H1 (cell line): Measurements from ENCODE around the gene ERO1A. TPM values are rescaled to one million over a fixed set of nuclear protein-coding genes. Genes with fewer than 3 reads are reported as not detected.

Source experiments
- CTCF ChIA-PET: fragments of 300-600 bp; sonication (Branson Sonifier 250); formaldehyde crosslinking; loops from one replicate; lab custom pipeline; 2021; ENCODE audit not compliant: partially characterized antibody; lab: Charles Lee
- POLR2A ChIA-PET: fragments of 300-600 bp; sonication (Branson Sonifier 250); formaldehyde crosslinking; loops from one replicate; lab custom pipeline; 2021; ENCODE audit warnings: inconsistent platforms; ENCODE audit not compliant: partially characterized antibody; lab: Charles Lee
- DNase-seq, 2 experiments: peaks; one replicate each; pipeline versions ENCODE4 v3.0.0 to v3.0.0-alpha.2; 2010 to 2022; ENCODE audit warnings: low spot score in 2 of 2, low read depth in 1 of 2, mixed read lengths in 1 of 2
- FAIRE-seq: peaks from 2 replicates; lab custom pipeline; 2011; peaks lifted over from hg19 to GRCh38; lab: Jason Lieb, UNC
- H2AFZ ChIP-seq: 2 replicates; pipeline ENCODE4 v1.8.1; 2012; ENCODE audit warnings: low read length, inconsistent platforms
- H2AK5ac ChIP-seq: 2 replicates; pipeline ENCODE4 v1.6.1; 2013; ENCODE audit warnings: low read depth, low read length
- H2BK120ac ChIP-seq: replicated peaks from 2 replicates; pipeline ENCODE3; 2013; ENCODE audit warnings: low read depth, low read length, inconsistent platforms
- H2BK12ac ChIP-seq: 2 replicates; pipeline ENCODE4 v1.6.1; 2013; ENCODE audit warnings: low read depth, low read length
- H2BK15ac ChIP-seq: 2 replicates; pipeline ENCODE4 v1.6.1; 2013; ENCODE audit warnings: low read length
- H2BK20ac ChIP-seq: 2 replicates; pipeline ENCODE4 v1.6.1; 2013; ENCODE audit warnings: low read length
- H2BK5ac ChIP-seq: 2 replicates; pipeline ENCODE4 v1.6.1; 2013; ENCODE audit warnings: low read depth, low read length
- H3K14ac ChIP-seq: 2 replicates; pipeline ENCODE4 v1.6.1; 2013; ENCODE audit warnings: inconsistent platforms; ENCODE audit not compliant: insufficient read length
- H3K18ac ChIP-seq: 2 replicates; pipeline ENCODE4 v1.6.1; 2013; ENCODE audit warnings: low read length; ENCODE audit errors: extremely low read depth
- H3K23ac ChIP-seq: 2 replicates; pipeline ENCODE4 v1.6.1; 2013; ENCODE audit warnings: inconsistent platforms; ENCODE audit not compliant: insufficient read length
- H3K23me2 ChIP-seq: 2 replicates; pipeline ENCODE4 v1.6.1; 2013; ENCODE audit warnings: low read depth, low read length
- H3K27ac ChIP-seq: 2 replicates; pipeline ENCODE4 v1.6.1; 2011; ENCODE audit warnings: low read depth, low read length, inconsistent platforms
- H3K27me3 ChIP-seq, 4 experiments: replicated peaks in 1 of 4; 1 replicate in 1 of 4; 2 replicates in 3 of 4; pipeline versions ENCODE4 v1.6.1 to v1.8.1; 2011 to 2013; ENCODE audit warnings: low read length in 3 of 4, mild to moderate bottlenecking in 3 of 4, inconsistent platforms in 2 of 4, mixed read lengths in 2 of 4, moderate library complexity in 1 of 4; ENCODE audit not compliant: control insufficient read depth in 3 of 4, insufficient read depth in 3 of 4; ENCODE audit errors: extremely low read depth in 1 of 4
- H3K36me3 ChIP-seq, 4 experiments: 2 replicates each; pipeline versions ENCODE4 v1.6.1 to v1.8.1; 2011 to 2013; ENCODE audit warnings: mild to moderate bottlenecking in 4 of 4, low read length in 3 of 4, moderate library complexity in 2 of 4, control low read depth in 1 of 4, inconsistent platforms in 1 of 4; ENCODE audit not compliant: insufficient read depth in 4 of 4, control insufficient read depth in 2 of 4
- H3K4ac ChIP-seq: replicated peaks from 2 replicates; pipeline ENCODE3; 2013; ENCODE audit warnings: low read length, low read depth, mixed read lengths, inconsistent platforms; ENCODE audit not compliant: insufficient read length
- H3K4me1 ChIP-seq, 4 experiments: replicated peaks in 1 of 4; 1 replicate in 1 of 4; 2 replicates in 3 of 4; pipeline versions ENCODE4 v1.6.1 to v1.8.1; 2011 to 2013; ENCODE audit warnings: low read length in 3 of 4, inconsistent platforms in 2 of 4, mixed read lengths in 1 of 4; ENCODE audit not compliant: insufficient read depth in 4 of 4, control insufficient read depth in 3 of 4
- H3K4me2 ChIP-seq, 2 experiments: 2 replicates each; pipeline versions ENCODE4 v1.6.1 to v1.8.1; 2011 to 2013; ENCODE audit warnings: low read depth in 2 of 2, low read length in 2 of 2, control low read depth in 1 of 2, inconsistent platforms in 1 of 2, mild to moderate bottlenecking in 1 of 2; ENCODE audit not compliant: insufficient read depth in 1 of 2
- H3K4me3 ChIP-seq, 4 experiments: fragments of 200-600, 300-600 bp in 1 of 4; sonication (generic), shearing (Covaris generic), sonication (Bioruptor Twin) in 1 of 4; 2 replicates each; pipeline versions ENCODE4 v1.5.1 to v1.8.1; 2011 to 2016; ENCODE audit warnings: low read length in 4 of 4, low read depth in 3 of 4, control low read depth in 2 of 4, inconsistent platforms in 2 of 4, mild to moderate bottlenecking in 2 of 4, mixed read lengths in 1 of 4, moderate library complexity in 1 of 4; ENCODE audit not compliant: insufficient read depth in 2 of 4; ENCODE audit errors: extremely low read depth in 1 of 4
- H3K56ac ChIP-seq: replicated peaks from 2 replicates; pipeline ENCODE3; 2013; ENCODE audit warnings: low read depth, mild to moderate bottlenecking, mixed read lengths, low read length, inconsistent platforms; ENCODE audit not compliant: insufficient read length
- H3K79me1 ChIP-seq: 2 replicates; pipeline ENCODE4 v1.6.1; 2013; ENCODE audit warnings: low read depth, low read length, control low read depth
- H3K79me2 ChIP-seq, 2 experiments: 2 replicates each; pipeline versions ENCODE4 v1.6.1 to v1.8.1; 2012 to 2013; ENCODE audit warnings: low read length in 2 of 2, mild to moderate bottlenecking in 2 of 2, inconsistent platforms in 1 of 2; ENCODE audit not compliant: insufficient read depth in 2 of 2, control insufficient read depth in 1 of 2
- H3K9ac ChIP-seq, 4 experiments: replicated peaks in 1 of 4; 1 replicate in 1 of 4; 2 replicates in 3 of 4; pipeline versions ENCODE4 v1.6.1 to v1.8.1; 2011 to 2013; ENCODE audit warnings: low read depth in 3 of 4, low read length in 3 of 4, control low read depth in 2 of 4, mild to moderate bottlenecking in 2 of 4, moderate library complexity in 2 of 4, inconsistent platforms in 1 of 4; ENCODE audit errors: extremely low read depth in 1 of 4
- H3K9me3 ChIP-seq, 2 experiments: 2 replicates each; pipeline versions ENCODE4 v1.6.1 to v1.8.1; 2012 to 2013; ENCODE audit warnings: mild to moderate bottlenecking in 2 of 2, moderate library complexity in 2 of 2, control low read depth in 1 of 2, inconsistent platforms in 1 of 2, low read depth in 1 of 2, low read length in 1 of 2, mixed read lengths in 1 of 2; ENCODE audit not compliant: insufficient read depth in 2 of 2
- H4K20me1 ChIP-seq, 2 experiments: replicated peaks in 1 of 2; 2 replicates each; pipeline versions ENCODE3 to v1.8.1; 2011 to 2013; ENCODE audit warnings: inconsistent platforms in 2 of 2, low read length in 2 of 2, mild to moderate bottlenecking in 1 of 2; ENCODE audit not compliant: insufficient read depth in 2 of 2, control insufficient read depth in 1 of 2
- H4K5ac ChIP-seq: 2 replicates; pipeline ENCODE4 v1.6.1; 2013; ENCODE audit warnings: low read length, low read depth, mixed read lengths, inconsistent platforms; ENCODE audit not compliant: insufficient read length
- H4K8ac ChIP-seq: 2 replicates; pipeline ENCODE4 v1.8.0; 2013; ENCODE audit warnings: mild to moderate bottlenecking, moderate library complexity, low read length, inconsistent platforms; ENCODE audit not compliant: insufficient read depth; ENCODE audit errors: extremely low read depth
- H4K91ac ChIP-seq: replicated peaks from 2 replicates; pipeline ENCODE3; 2013; ENCODE audit warnings: low read length, mixed read lengths, inconsistent platforms; ENCODE audit not compliant: insufficient read length
- BCL11A ChIP-seq, 2 experiments: IDR thresholded peaks; one replicate each; pipeline ENCODE4 v1.6.1; 2011; ENCODE audit warnings: low read depth in 2 of 2, low read length in 2 of 2, mild to moderate bottlenecking in 2 of 2
- CBX5 ChIP-seq: fragments of 300-800, 300-1000 bp; sonication (generic); IDR thresholded peaks from 2 replicates; pipeline ENCODE4 v1.7.1; 2016; ENCODE audit warnings: antibody characterized with exemption, low read length, low read depth
- CEBPB ChIP-seq: IDR thresholded peaks from 2 replicates; pipeline ENCODE4 v1.6.1; 2012; ENCODE audit warnings: low read depth, low read length
- CREB1 ChIP-seq: IDR thresholded peaks from 2 replicates; pipeline ENCODE4 v1.6.1; 2012; ENCODE audit warnings: inconsistent platforms
- CTBP2 ChIP-seq: IDR thresholded peaks from 2 replicates; pipeline ENCODE4 v1.7.0; 2011; ENCODE audit warnings: borderline replicate concordance, mild to moderate bottlenecking, moderate library complexity, mixed read lengths, low read length; ENCODE audit not compliant: insufficient read depth, insufficient read length
- EZH2 ChIP-seq: fragments of 200-600 bp; sonication (generic); IDR thresholded peaks from 2 replicates; pipeline ENCODE4 v1.7.1; 2012; ENCODE audit warnings: low read depth, mild to moderate bottlenecking, moderate library complexity, low read length, inconsistent platforms; ENCODE audit not compliant: severe bottlenecking
- GTF2F1 ChIP-seq: IDR thresholded peaks from 2 replicates; pipeline ENCODE4 v1.6.1; 2012; ENCODE audit warnings: low read depth, low read length, improper control_type of control experiment, borderline replicate concordance
- KDM4A ChIP-seq: IDR thresholded peaks from one replicate; pipeline ENCODE4 v1.7.1; 2012; ENCODE audit warnings: low read depth, mild to moderate bottlenecking, moderate library complexity, low read length, inconsistent platforms; ENCODE audit not compliant: severe bottlenecking
- POLR2A ChIP-seq, 2 experiments: IDR thresholded peaks; 1 replicate in 1 of 2; 2 replicates in 1 of 2; pipeline ENCODE4 v1.6.1; 2011; ENCODE audit warnings: low read depth in 2 of 2, low read length in 2 of 2, mild to moderate bottlenecking in 2 of 2; ENCODE audit errors: control extremely low read depth in 1 of 2
- RFX5 ChIP-seq: IDR thresholded peaks from 2 replicates; pipeline ENCODE4 v1.6.1; 2011; ENCODE audit warnings: low read depth, low read length, improper control_type of control experiment, borderline replicate concordance
- SIN3A ChIP-seq, 2 experiments: IDR thresholded peaks in 1 of 2; conservative IDR thresholded peaks in 1 of 2; 2 replicates each; pipeline ENCODE4 v1.6.1; 2011 to 2012; ENCODE audit warnings: low read length in 2 of 2, improper control_type of control experiment in 1 of 2, low read depth in 1 of 2, mild to moderate bottlenecking in 1 of 2
- SIRT6 ChIP-seq: IDR thresholded peaks from one replicate; pipeline ENCODE4 v1.7.1; 2012; ENCODE audit warnings: low read length, inconsistent platforms
- SUZ12 ChIP-seq: fragments of 200-600 bp; sonication (generic); IDR thresholded peaks from 2 replicates; pipeline ENCODE4 v1.6.1; 2012; ENCODE audit warnings: mild to moderate bottlenecking, inconsistent platforms, low read length, moderate library complexity, mixed read lengths
- TBP ChIP-seq: IDR thresholded peaks from 2 replicates; pipeline ENCODE4 v1.6.1; 2011; ENCODE audit warnings: low read depth, low read length, improper control_type of control experiment
- ZNF274 ChIP-seq: IDR thresholded peaks from 2 replicates; pipeline ENCODE4 v1.7.0; 2012; ENCODE audit warnings: low read length, borderline replicate concordance; ENCODE audit errors: extremely low read depth
- WGBS, 2 experiments: shearing (Covaris generic) in 1 of 2; methylation state at CpG; one replicate each; pipeline versions ENCODE4 v1.1.6 to v1.1.7; 2013 to 2015; ENCODE audit warnings: low lambda C conversion rate in 2 of 2, mixed read lengths in 2 of 2, inconsistent platforms in 1 of 2, low coverage in 1 of 2, missing lambda C conversion rate in 1 of 2; ENCODE audit not compliant: insufficient replicate concordance in 2 of 2, insufficient coverage in 1 of 2, insufficient read length in 1 of 2; ENCODE audit errors: extremely low coverage in 1 of 2, missing lambda C conversion rate in 1 of 2; 5-methylcytosine and 5-hydroxymethylcytosine counted together
- polyA plus RNA-seq, 7 experiments: library from polyadenylated mRNA; depleted of rRNA in 3 of 7; stranded (reverse) in 5 of 7; unstranded in 2 of 7; fragments of >200 nt in 5 of 7; fragments of 200-250 nt in 2 of 7; gene quantifications; 1 replicate in 5 of 7; 2 replicates in 1 of 7; 4 replicates in 1 of 7; pipeline versions ENCODE4 v1.2.1 to v1.2.3, GENCODE V29; 2011 to 2013; ENCODE audit warnings: missing spikeins in 2 of 7, mixed read lengths in 2 of 7
- total RNA-seq: library from RNA; stranded (reverse); fragmentation: NEBNext Ultra II Directional; extraction: Animal tissue kit (Norgen Biotek cat#: 25700); gene quantifications from 2 replicates; pipeline ENCODE4 v1.2.1, GENCODE V29; 2021

ERO1A gene
- total and polyA plus RNA-seq, 2 of the 8 experiments (the other 6 are each of a cell fraction or from before 2014, with no cell fraction given) = 15.7 to 42.0 TPM

DNA sequence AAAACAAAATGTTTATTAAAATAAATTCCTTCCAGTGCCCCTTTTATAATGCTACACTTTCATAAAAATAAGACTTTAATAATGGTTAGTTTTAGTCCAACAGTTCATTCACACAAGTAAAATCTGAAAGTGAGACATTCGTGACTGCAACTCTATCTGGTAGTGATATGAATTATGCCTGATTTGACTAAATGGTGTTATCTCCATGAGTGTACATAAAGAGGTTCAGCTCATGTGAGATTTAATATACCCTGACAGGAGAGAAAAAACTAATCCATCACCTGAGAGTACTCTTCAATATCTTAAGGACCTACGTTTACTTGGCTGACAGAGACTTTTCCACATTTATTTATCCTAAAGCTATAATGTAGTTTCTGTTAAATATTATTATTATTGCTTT is 34.0 kb downstream of the ERO1A start:
- H3K27ac ChIP-seq = no peak overlapping the region
- WGBS, 2 experiments = 94% methylated on average over 2 of the region's 2 CpGs; no CpG with 5 or more reads in 1 of the 2 experiments
- POLR2A ChIA-PET = no interaction called here

More for the DNA sequence above, 34.0 kb downstream of the ERO1A start:
- Histone ChIP-seq H3K23me2 (no peaks in the 10 kb centered on the region), H3K9ac (no peak overlapping the region), H2BK120ac (no peak overlapping the region), H3K18ac (no peak overlapping the region), H2AFZ (no peak overlapping the region), H3K79me1 (no peaks in the 10 kb centered on the region), H2AK5ac (no peak overlapping the region), H2BK5ac (no peak overlapping the region), H3K4me1 (no peaks in the 10 kb centered on the region), H2BK15ac (no peak overlapping the region), H3K56ac (no peak overlapping the region), H3K4ac (no peak overlapping the region), H4K20me1 (no peaks in the 10 kb centered on the region), H3K9me3 (no peaks in the 10 kb centered on the region), H3K4me3 (no peak overlapping the region), H3K36me3 (peaks cover 0 to 10% (median 2%) of the 10 kb centered on the region in 4 experiments; a peak in 3 of 8 replicates), H4K91ac (no peak overlapping the region), H2BK12ac (no peak overlapping the region), H3K27me3 (no peaks in the 10 kb centered on the region), H3K79me2 (no peaks in the 10 kb centered on the region), H3K14ac (no peak overlapping the region), H4K5ac (no peak overlapping the region), H4K8ac (no peak overlapping the region), H3K23ac (no peak overlapping the region), H2BK20ac (no peak overlapping the region), H3K4me2 (no peak overlapping the region)
- FAIRE-seq = no peak
- TF ChIP-seq CEBPB (no peak), SIN3A (conservative IDR thresholded peaks at IDR 0.05 in 1 of 2, IDR thresholded peaks at IDR 0.05 in 1 of 2; ENCODE audit: low read depth in 1 of 2, low read length in 2 of 2) (no peak), CBX5 (no peak), SUZ12 (no peak), CREB1 (no peak), POLR2A (IDR thresholded peaks at IDR 0.05; ENCODE audit: control extremely low read depth in 1 of 2, low read depth in 2 of 2, low read length in 2 of 2) (no peak), BCL11A (IDR thresholded peaks at IDR 0.05; ENCODE audit: low read depth in 2 of 2, low read length in 2 of 2) (no peak), CTBP2 (no peak), SIRT6 (no peak), ZNF274 (no peak), RFX5 (no peak), TBP (no peak), GTF2F1 (no peak), KDM4A (no peak), EZH2 (no peak)
- CTCF ChIA-PET = interaction anchor here (0.9 kb wide), 1 partner anchor 94 kb away, joined by 3 read pairs; no protein-coding TSS in a partner anchor
- no peak for DNase-seq
